Thyroid gland (tissue), 4 donors: Measurements from ENCODE around the gene IFI44L.

Source experiments
- CTCF ChIP-seq, 6 experiments: fragments of 200-600 bp in 3 of 6; fragments of 450-650 bp in 3 of 6; sonication (generic) in 3 of 6; IDR thresholded peaks; one replicate each; pipeline ENCODE4 v1.5.1; 2016 to 2019; ENCODE audit warnings: antibody characterized with exemption in 6 of 6, mild to moderate bottlenecking in 2 of 6, inconsistent platforms in 1 of 6, moderate library complexity in 1 of 6
- POLR2A ChIP-seq, 2 donors: fragments of 450-650 bp; IDR thresholded peaks; one replicate each; pipeline ENCODE4 v1.6.1; 2017; ENCODE audit warnings: antibody characterized with exemption in 2 of 2, mild to moderate bottlenecking in 2 of 2, moderate library complexity in 1 of 2

- no peak for TF ChIP-seq CTCF (IDR thresholded peaks at IDR 0.05)
- TF ChIP-seq POLR2A (IDR thresholded peaks at IDR 0.05) = no peak
Measured at GRCh38 chr1:78624035-78624434, 3.8 kb downstream of the IFI44L start.
